ENCODE data around the gene ARHGEF10L. TPM values are rescaled to one million over a fixed set of nuclear protein-coding genes. Genes with fewer than 3 reads are reported as not detected.

ARHGEF10L gene
- total RNA-seq, 1 experiment from 2014 or later, result 3.3 TPM

DNA sequence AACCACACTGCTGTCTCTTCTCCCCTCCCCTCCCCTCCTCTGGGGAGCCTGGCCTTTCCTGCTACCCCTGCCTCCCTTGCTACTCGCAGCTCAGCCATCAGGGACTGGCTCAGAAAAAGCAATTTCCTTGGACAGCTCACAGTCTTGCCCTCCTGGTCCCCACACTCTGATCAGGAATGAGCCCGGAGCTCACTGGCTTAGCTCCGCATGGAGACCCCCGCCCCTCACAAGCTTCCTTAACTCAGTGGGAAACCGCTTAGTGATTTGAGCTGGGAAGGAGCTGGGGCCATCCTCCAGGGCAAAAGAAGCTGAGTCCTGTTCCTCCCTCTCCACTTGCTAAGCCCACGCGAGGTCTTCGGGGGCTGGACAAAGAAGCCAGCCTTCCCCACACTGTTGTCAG is 145.3 kb downstream of the ARHGEF10L start:
- no TSS peak for BruUV-seq (replicated peaks)
- H3K36me3 ChIP-seq (ENCODE audit: insufficient read depth, low read length, poor library complexity, severe bottlenecking), result no peaks in the 10 kb centered on the region
- H3K9me3 ChIP-seq (ENCODE audit: low read depth, low read length, poor library complexity, severe bottlenecking), result no peaks in the 10 kb centered on the region
- no peak for TF ChIP-seq EZH2 (IDR thresholded peaks at IDR 0.05; ENCODE audit: borderline replicate concordance, low read depth, low read length, poor library complexity, severe bottlenecking)
- no peak for TF ChIP-seq CTCF (conservative IDR thresholded peaks at IDR 0.05; ENCODE audit: low read depth, low read length)
- H3K27me3 ChIP-seq (replicated peaks; ENCODE audit: insufficient read depth, low read depth, low read length, poor library complexity), result no peaks in the 10 kb centered on the region
- intact Hi-C loops (cut with micrococcal nuclease; ENCODE audit: unreplicated experiment), result no loop called here
- H3K27ac ChIP-seq (ENCODE audit: low read depth, low read length, poor library complexity, severe bottlenecking), result no peak overlapping the region
- POLR2A ChIA-PET (ENCODE audit: low non-redundant PET), result no interaction called here
- no peak overlapping the region for H3K4me3 ChIP-seq (ENCODE audit: low read depth, low read length, poor library complexity, severe bottlenecking)
- H3K4me1 ChIP-seq (ENCODE audit: insufficient read depth, low read length, poor library complexity, severe bottlenecking), result no peaks in the 10 kb centered on the region
- CTCF ChIA-PET, result interaction anchor here (1.0 kb wide), 1 partner anchor 12 kb away, joined by 3 read pairs; no protein-coding TSS in a partner anchor
- no peak for DNase-seq (ENCODE audit: low spot score)

- TF ChIP-seq EZH2 (IDR thresholded peaks at IDR 0.05; ENCODE audit: borderline replicate concordance, low read depth, low read length, poor library complexity, severe bottlenecking), result no peak
- TF ChIP-seq CTCF (conservative IDR thresholded peaks at IDR 0.05; ENCODE audit: low read depth, low read length), result no peak
- no peak overlapping the region for H3K4me3 ChIP-seq (ENCODE audit: low read depth, low read length, poor library complexity, severe bottlenecking)
- H3K4me1 ChIP-seq (ENCODE audit: insufficient read depth, low read length, poor library complexity, severe bottlenecking), result peaks cover 4% of the 10 kb centered on the region
- ChIA-PET POLR2A (ENCODE audit: low non-redundant PET) (interaction anchor here (0.6 kb wide), 1 partner anchor 564 kb away, joined by 6 read pairs; no protein-coding TSS in a partner anchor), CTCF (no interaction called here)
- H3K27me3 ChIP-seq (replicated peaks; ENCODE audit: insufficient read depth, low read depth, low read length, poor library complexity), result no peaks in the 10 kb centered on the region
- no peak for DNase-seq (ENCODE audit: low spot score)
- BruUV-seq (replicated peaks), result no TSS peak
- H3K27ac ChIP-seq (ENCODE audit: low read depth, low read length, poor library complexity, severe bottlenecking), result no peak overlapping the region
- intact Hi-C loops (cut with micrococcal nuclease; ENCODE audit: unreplicated experiment), result no loop called here
- H3K36me3 ChIP-seq (ENCODE audit: insufficient read depth, low read length, poor library complexity, severe bottlenecking), result no peaks in the 10 kb centered on the region
- H3K9me3 ChIP-seq (ENCODE audit: low read depth, low read length, poor library complexity, severe bottlenecking), result no peaks in the 10 kb centered on the region
Observed at GRCh38 chr1:17686258-17686657, 146.8 kb downstream of the ARHGEF10L start.

- Histone ChIP-seq H3K4me1 (ENCODE audit: insufficient read depth, low read length, poor library complexity, severe bottlenecking) (peaks cover 4% of the 10 kb centered on the region), H3K9me3 (ENCODE audit: low read depth, low read length, poor library complexity, severe bottlenecking) (no peaks in the 10 kb centered on the region), H3K36me3 (ENCODE audit: insufficient read depth, low read length, poor library complexity, severe bottlenecking) (no peaks in the 10 kb centered on the region), H3K27me3 (replicated peaks; ENCODE audit: insufficient read depth, low read depth, low read length, poor library complexity) (no peaks in the 10 kb centered on the region), H3K4me3 (ENCODE audit: low read depth, low read length, poor library complexity, severe bottlenecking) (no peak overlapping the region), H3K27ac (ENCODE audit: low read depth, low read length, poor library complexity, severe bottlenecking) (no peak overlapping the region)
- CTCF ChIA-PET, result no interaction called here
- intact Hi-C loops (cut with micrococcal nuclease; ENCODE audit: unreplicated experiment), result no loop called here
- no peak for DNase-seq (ENCODE audit: low spot score)
- TF ChIP-seq CTCF (conservative IDR thresholded peaks at IDR 0.05; ENCODE audit: low read depth, low read length), result no peak
- no peak for TF ChIP-seq EZH2 (IDR thresholded peaks at IDR 0.05; ENCODE audit: borderline replicate concordance, low read depth, low read length, poor library complexity, severe bottlenecking)
- POLR2A ChIA-PET (ENCODE audit: low non-redundant PET), result no interaction called here
- BruUV-seq (replicated peaks), result no TSS peak
Observed at GRCh38 chr1:17687145-17687544, 147.6 kb downstream of the ARHGEF10L start.
